ENCODE data around the gene RAD51AP2.

GRCh38 chr2:17539611-17540092, 21.4 kb upstream of the RAD51AP2 start:
- TF ChIP-seq CTCF (IDR thresholded peaks at IDR 0.05), result no peak
- TF ChIP-seq POLR2A (IDR thresholded peaks at IDR 0.05), result no peak
